ENCODE results near the gene VDAC2.

GRCh38 chr10:75165684-75166622 lies 44.6 kb upstream of the VDAC2 start:
- no peak for TF ChIP-seq REST (IDR thresholded peaks at IDR 0.05; ENCODE audit: insufficient read depth in 1 of 2, low read depth in 2 of 2, low read length in 1 of 2)
- TF ChIP-seq CTCF (IDR thresholded peaks at IDR 0.05), result no peak
- no peak for TF ChIP-seq SIN3A (IDR thresholded peaks at IDR 0.05; ENCODE audit: borderline replicate concordance, insufficient read depth, low read depth, low read length)
- TF ChIP-seq POLR2AphosphoS5 (IDR thresholded peaks at IDR 0.05; ENCODE audit: low read depth, low read length), result no peak
- TF ChIP-seq TCF7L2 (IDR thresholded peaks at IDR 0.05; ENCODE audit: low read depth, low read length), result no peak
